Activated naive CD4-positive, alpha-beta T cell treated with anti-CD3 and anti-CD28 coated beads for 36 hours (primary cell): ENCODE measurements around the gene KCNMA1. TPM values are rescaled to one million over a fixed set of nuclear protein-coding genes. Genes with fewer than 3 reads are reported as not detected.

Experiments used
- CTCF ChIA-PET: fragments of 350-600 bp; sonication (Branson Sonifier 250); formaldehyde crosslinking; loops from one replicate; lab custom pipeline; 2021; ENCODE audit warnings: antibody characterized with exemption; lab: Charles Lee
- DNase-seq: peaks from one replicate; pipeline ENCODE4 v3.0.0-alpha.2; 2020
- H3K27ac Mint-ChIP-seq: one replicate; pipeline ENCODE4 v1.8.0; 2021; ENCODE audit warnings: mild to moderate bottlenecking, mixed read lengths
- H3K27me3 Mint-ChIP-seq: one replicate; pipeline ENCODE4 v1.8.0; 2021; ENCODE audit warnings: low read depth, mixed read lengths
- H3K36me3 Mint-ChIP-seq: one replicate; pipeline ENCODE4 v1.8.0; 2021; ENCODE audit warnings: low read depth, mixed read lengths
- H3K4me1 Mint-ChIP-seq: one replicate; pipeline ENCODE4 v1.8.0; 2021; ENCODE audit warnings: low read depth, mixed read lengths
- H3K4me3 Mint-ChIP-seq: one replicate; pipeline ENCODE4 v1.8.0; 2021; ENCODE audit warnings: mild to moderate bottlenecking, moderate library complexity, mixed read lengths
- H3K9me3 Mint-ChIP-seq: one replicate; pipeline ENCODE4 v1.8.0; 2021; ENCODE audit warnings: mixed read lengths
- intact Hi-C: fragments of 100-400 bp; cut with micrococcal nuclease; formaldehyde crosslinking; loops from one replicate; pipeline ENCODE4 v1.15.1; 2023
- total RNA-seq, 2 experiments: library from RNA; stranded (reverse); gene quantifications; one replicate each; pipeline ENCODE4 v1.2.3, GENCODE V29; 2021

The KCNMA1 gene
- total RNA-seq, 2 experiments from 2014 or later, result not detected

- CTCF ChIA-PET, result no interaction called here
- no peak for DNase-seq
- no peak overlapping the region for H3K4me3 Mint-ChIP-seq
- H3K27me3 Mint-ChIP-seq, result peaks cover under 1% of the 10 kb centered on the region
- H3K4me1 Mint-ChIP-seq, result peaks cover under 1% of the 10 kb centered on the region
- H3K36me3 Mint-ChIP-seq, result no peaks in the 10 kb centered on the region
- H3K27ac Mint-ChIP-seq, result no peak overlapping the region
- intact Hi-C loops, result no loop called here
- no peaks in the 10 kb centered on the region for H3K9me3 Mint-ChIP-seq
Measured at GRCh38 chr10:77381750-77382149, 255.9 kb downstream of the KCNMA1 start.

- intact Hi-C loops, result no loop called here
Measured at GRCh38 chr10:77380723-77381122, 256.9 kb downstream of the KCNMA1 start.

GRCh38 chr10:77380191-77380590, 257.4 kb downstream of the KCNMA1 start:
- no peak for DNase-seq
- Mint-ChIP-seq H3K9me3 (no peaks in the 10 kb centered on the region), H3K27me3 (no peaks in the 10 kb centered on the region), H3K4me3 (no peak overlapping the region), H3K36me3 (no peaks in the 10 kb centered on the region), H3K4me1 (no peaks in the 10 kb centered on the region), H3K27ac (no peak overlapping the region)
- CTCF ChIA-PET, result no interaction called here
- intact Hi-C loops, result no loop called here

More at GRCh38 chr10:77380723-77381122, 256.9 kb downstream of the KCNMA1 start:
- H3K4me3 Mint-ChIP-seq, result no peak overlapping the region
- H3K27ac Mint-ChIP-seq, result no peak overlapping the region
- no peaks in the 10 kb centered on the region for H3K4me1 Mint-ChIP-seq
- no peaks in the 10 kb centered on the region for H3K9me3 Mint-ChIP-seq
- no peaks in the 10 kb centered on the region for H3K27me3 Mint-ChIP-seq
- DNase-seq, result no peak
- no peaks in the 10 kb centered on the region for H3K36me3 Mint-ChIP-seq
- CTCF ChIA-PET, result no interaction called here

- CTCF ChIA-PET, result no interaction called here
- Mint-ChIP-seq H3K9me3 (no peaks in the 10 kb centered on the region), H3K4me3 (no peak overlapping the region), H3K4me1 (no peaks in the 10 kb centered on the region), H3K27ac (no peak overlapping the region), H3K36me3 (no peaks in the 10 kb centered on the region), H3K27me3 (no peaks in the 10 kb centered on the region)
- intact Hi-C loops, result no loop called here
- no peak for DNase-seq
Measured at GRCh38 chr10:77378366-77379349, 258.9 kb downstream of the KCNMA1 start.

GRCh38 chr10:77377678-77378352, 259.8 kb downstream of the KCNMA1 start:
- H3K27me3 Mint-ChIP-seq, result no peaks in the 10 kb centered on the region
- intact Hi-C loops, result no loop called here
- H3K9me3 Mint-ChIP-seq, result no peaks in the 10 kb centered on the region
- no peaks in the 10 kb centered on the region for H3K36me3 Mint-ChIP-seq
- no peak for DNase-seq
- no peak overlapping the region for H3K27ac Mint-ChIP-seq
- CTCF ChIA-PET, result no interaction called here
- no peak overlapping the region for H3K4me3 Mint-ChIP-seq
- no peaks in the 10 kb centered on the region for H3K4me1 Mint-ChIP-seq

GRCh38 chr10:77377034-77377433, 260.6 kb downstream of the KCNMA1 start:
- Mint-ChIP-seq H3K27ac (no peak overlapping the region), H3K4me3 (no peak overlapping the region), H3K27me3 (no peaks in the 10 kb centered on the region), H3K9me3 (no peaks in the 10 kb centered on the region), H3K36me3 (no peaks in the 10 kb centered on the region), H3K4me1 (no peaks in the 10 kb centered on the region)
- no peak for DNase-seq
- CTCF ChIA-PET, result no interaction called here
- intact Hi-C loops, result no loop called here

- H3K27me3 Mint-ChIP-seq, result peaks cover 2% of the 10 kb centered on the region
- H3K4me3 Mint-ChIP-seq, result no peak overlapping the region
- H3K36me3 Mint-ChIP-seq, result no peaks in the 10 kb centered on the region
- DNase-seq, result no peak
- H3K9me3 Mint-ChIP-seq, result no peaks in the 10 kb centered on the region
- CTCF ChIA-PET, result no interaction called here
- no peak overlapping the region for H3K27ac Mint-ChIP-seq
- H3K4me1 Mint-ChIP-seq, result no peaks in the 10 kb centered on the region
- intact Hi-C loops, result no loop called here
Measured at GRCh38 chr10:77374189-77374656, 263.4 kb downstream of the KCNMA1 start.

GRCh38 chr10:77371848-77372799, 265.5 kb downstream of the KCNMA1 start:
- Mint-ChIP-seq H3K9me3 (peaks cover 3% of the 10 kb centered on the region), H3K4me1 (no peaks in the 10 kb centered on the region), H3K36me3 (no peaks in the 10 kb centered on the region), H3K27me3 (peaks cover 2% of the 10 kb centered on the region), H3K4me3 (no peak overlapping the region), H3K27ac (no peak overlapping the region)
- no peak for DNase-seq
- CTCF ChIA-PET, result no interaction called here
- intact Hi-C loops, result no loop called here

GRCh38 chr10:77371421-77371820, 266.2 kb downstream of the KCNMA1 start:
- H3K36me3 Mint-ChIP-seq, result no peaks in the 10 kb centered on the region
- intact Hi-C loops, result no loop called here
- no peaks in the 10 kb centered on the region for H3K4me1 Mint-ChIP-seq
- no peak overlapping the region for H3K27ac Mint-ChIP-seq
- peaks cover 2% of the 10 kb centered on the region for H3K27me3 Mint-ChIP-seq
- H3K4me3 Mint-ChIP-seq, result no peak overlapping the region
- peaks cover 3% of the 10 kb centered on the region for H3K9me3 Mint-ChIP-seq
- no peak for DNase-seq
- CTCF ChIA-PET, result no interaction called here

GRCh38 chr10:77368006-77368405, 269.6 kb downstream of the KCNMA1 start:
- H3K27me3 Mint-ChIP-seq, result peaks cover 2% of the 10 kb centered on the region

GRCh38 chr10:77363210-77363609, 274.4 kb downstream of the KCNMA1 start:
- no peak for DNase-seq
- intact Hi-C loops, result no loop called here
- H3K27ac Mint-ChIP-seq, result no peak overlapping the region
- no peaks in the 10 kb centered on the region for H3K36me3 Mint-ChIP-seq
- H3K4me3 Mint-ChIP-seq, result no peak overlapping the region
- H3K9me3 Mint-ChIP-seq, result peaks cover 1% of the 10 kb centered on the region
- no peaks in the 10 kb centered on the region for H3K4me1 Mint-ChIP-seq
- CTCF ChIA-PET, result no interaction called here
- H3K27me3 Mint-ChIP-seq, result no peaks in the 10 kb centered on the region

More at GRCh38 chr10:77368006-77368405, 269.6 kb downstream of the KCNMA1 start:
- CTCF ChIA-PET, result interaction anchor here (0.7 kb wide), 1 partner anchor 247 kb away, joined by 3 read pairs; no protein-coding TSS in a partner anchor
- no peaks in the 10 kb centered on the region for H3K4me1 Mint-ChIP-seq
- no peak overlapping the region for H3K27ac Mint-ChIP-seq
- intact Hi-C loops, result no loop called here
- H3K4me3 Mint-ChIP-seq, result no peak overlapping the region
- no peak for DNase-seq
- H3K9me3 Mint-ChIP-seq, result peaks cover 3% of the 10 kb centered on the region
- H3K36me3 Mint-ChIP-seq, result no peaks in the 10 kb centered on the region

GRCh38 chr10:77361831-77362230, 275.8 kb downstream of the KCNMA1 start:
- no peak for DNase-seq
- no peaks in the 10 kb centered on the region for H3K36me3 Mint-ChIP-seq
- no peak overlapping the region for H3K27ac Mint-ChIP-seq
- intact Hi-C loops, result no loop called here
- H3K4me1 Mint-ChIP-seq, result no peaks in the 10 kb centered on the region
- CTCF ChIA-PET, result no interaction called here
- no peak overlapping the region for H3K4me3 Mint-ChIP-seq
- no peaks in the 10 kb centered on the region for H3K27me3 Mint-ChIP-seq
- H3K9me3 Mint-ChIP-seq, result no peaks in the 10 kb centered on the region
